HG03565 (cell line): ENCODE measurements around the gene ZNF17.
A peak's percentile ranks its signal among the peaks of the same experiment; 100 is the strongest.

Experiments used
- ATAC-seq: cut with Tn5 transposase; IDR thresholded peaks from one replicate; pipeline ENCODE4 v1.9.1; 2021; ENCODE audit warnings: mild to moderate bottlenecking, moderate library complexity; ENCODE audit not compliant: unreplicated experiment

ZNF17 gene

DNA sequence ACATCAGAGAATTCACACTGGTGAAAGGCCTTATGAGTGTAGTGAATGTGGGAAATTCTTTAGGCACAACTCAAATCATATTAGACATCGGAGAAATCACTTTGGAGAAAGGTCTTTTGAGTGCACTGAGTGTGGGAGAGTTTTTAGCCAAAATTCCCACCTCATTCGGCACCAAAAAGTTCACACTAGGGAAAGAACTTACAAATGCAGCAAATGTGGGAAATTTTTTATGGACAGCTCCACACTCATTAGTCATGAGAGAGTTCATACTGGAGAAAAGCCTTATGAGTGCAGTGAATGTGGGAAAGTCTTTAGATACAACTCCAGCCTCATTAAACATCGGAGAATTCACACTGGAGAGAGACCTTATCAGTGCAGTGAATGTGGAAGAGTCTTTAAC is 10.1 kb downstream of the ZNF17 start:
- ATAC-seq = no peak

DNA sequence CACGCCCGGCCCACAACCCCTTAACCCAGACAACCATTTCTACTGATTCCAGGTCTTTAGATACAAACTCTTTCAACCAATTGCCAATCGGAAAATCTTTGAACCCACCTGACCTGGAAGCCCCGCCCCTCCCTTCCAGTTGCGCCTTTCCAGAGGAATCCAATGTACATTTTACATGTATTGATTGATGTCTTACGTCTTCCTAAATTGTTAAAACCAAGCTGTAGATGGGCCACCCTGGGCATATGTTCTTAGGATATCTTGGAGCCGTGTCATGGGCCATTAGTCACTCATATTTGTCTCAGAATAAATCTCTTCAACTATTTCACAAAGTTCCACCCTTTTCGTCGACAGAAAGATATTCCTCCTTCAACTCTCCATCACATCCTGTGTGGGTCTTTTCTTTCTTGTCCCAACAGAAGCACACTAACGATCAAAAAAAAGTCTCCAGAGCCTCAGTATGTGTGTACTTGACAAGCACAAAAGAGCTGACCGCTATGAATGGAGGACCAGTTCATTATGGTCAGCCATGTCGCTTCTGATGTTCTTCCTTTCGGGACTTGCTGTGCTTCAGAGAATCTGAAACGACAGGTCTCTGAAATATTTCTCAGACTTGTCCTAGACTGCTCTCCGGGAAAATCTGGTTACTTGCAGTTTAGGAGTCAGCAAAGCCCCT is 23.6 kb downstream of the ZNF17 start:
- ATAC-seq = peak; percentile 3

DNA sequence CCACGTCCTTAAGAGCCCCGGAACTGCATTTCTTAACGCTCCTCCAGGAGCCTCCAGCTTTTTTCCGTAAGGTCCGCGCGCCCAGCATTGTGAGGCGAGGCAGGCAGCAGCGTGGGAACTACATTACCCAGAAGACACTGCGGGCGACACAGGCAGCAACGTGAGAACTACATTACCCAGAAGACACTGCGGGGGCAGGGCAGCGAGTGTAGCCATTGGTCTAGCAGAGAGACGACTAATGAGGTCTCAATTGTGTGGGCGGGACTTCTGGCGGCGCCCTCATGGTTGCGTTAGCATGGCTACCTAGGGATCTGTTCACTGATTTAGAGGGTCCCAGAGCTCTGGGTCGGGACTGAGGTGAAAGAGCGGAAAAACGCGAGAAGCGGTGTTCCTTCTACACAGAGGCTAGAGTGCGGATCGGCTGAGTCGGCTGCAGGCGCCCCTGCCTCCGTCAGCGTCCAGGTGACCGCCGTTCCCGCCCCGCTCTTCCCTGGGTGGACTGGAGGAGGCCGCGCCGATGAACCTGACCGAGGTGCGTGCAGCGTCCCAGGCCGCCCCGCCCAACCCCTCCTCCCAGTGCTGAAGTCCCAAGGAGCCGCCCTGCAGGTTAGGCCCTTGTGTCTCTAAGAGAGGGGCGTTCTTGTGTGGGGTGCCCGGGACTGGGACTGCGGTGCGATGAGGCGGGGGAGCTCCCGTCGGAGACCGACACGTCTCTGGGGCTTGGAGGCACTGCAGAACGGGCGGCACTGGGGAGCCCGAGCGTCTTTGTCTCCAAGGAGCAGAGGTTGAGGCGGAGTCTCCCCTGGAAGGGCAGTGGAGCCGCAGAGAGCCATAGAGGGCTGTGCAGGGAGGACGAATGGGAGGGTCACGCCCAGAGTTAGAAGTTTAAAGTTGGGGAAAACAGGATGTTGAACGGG is 24.4 kb downstream of the ZNF17 start, which contains the start of gene ZNF749:
Gene ZNF749, plus strand, starts transcription at position 264 of the 917 bp plus-strand sequence. Its CDS starts 254 bp downstream, at position 518.
- ATAC-seq = peak; percentile 95

DNA sequence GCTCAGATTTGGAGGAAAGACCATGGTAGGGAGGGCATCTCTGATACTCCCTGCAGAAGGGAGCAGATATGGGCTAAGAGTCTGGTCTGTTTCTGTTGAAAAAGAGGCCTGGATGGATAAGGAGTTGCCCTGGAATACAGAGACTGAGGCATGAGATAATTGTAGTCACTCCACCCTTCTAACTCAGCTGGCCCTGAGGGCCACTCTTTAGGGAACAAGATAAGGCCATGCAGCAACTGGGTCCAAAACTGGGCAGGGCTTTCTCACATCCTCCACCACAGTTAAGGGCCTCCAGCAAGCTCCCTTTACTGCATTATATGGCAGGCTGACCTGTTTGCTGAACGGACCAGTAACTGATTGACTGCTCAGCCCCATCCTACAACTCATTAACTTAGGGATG is 25.5 kb downstream of the ZNF17 start:
- no peak for ATAC-seq

DNA sequence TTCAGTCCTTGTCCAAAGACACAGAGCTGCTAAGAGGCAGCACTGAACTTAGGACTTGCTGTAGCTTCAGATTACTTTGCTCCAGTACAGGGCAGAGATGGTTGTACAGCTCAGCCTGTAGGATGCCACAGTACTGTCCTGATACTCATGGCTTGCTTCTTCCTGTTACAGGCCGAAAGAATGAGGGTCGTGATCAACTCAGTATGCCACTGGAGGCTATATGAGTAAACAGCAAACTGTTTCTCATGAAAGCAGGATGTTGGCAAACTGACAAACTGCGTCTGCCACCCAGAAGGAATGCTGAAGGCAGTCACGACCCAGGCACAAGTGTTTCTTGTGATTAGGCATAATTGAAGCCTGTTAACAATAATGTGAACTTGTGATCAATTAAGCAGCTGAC is 27.0 kb downstream of the ZNF17 start:
- no peak for ATAC-seq

DNA sequence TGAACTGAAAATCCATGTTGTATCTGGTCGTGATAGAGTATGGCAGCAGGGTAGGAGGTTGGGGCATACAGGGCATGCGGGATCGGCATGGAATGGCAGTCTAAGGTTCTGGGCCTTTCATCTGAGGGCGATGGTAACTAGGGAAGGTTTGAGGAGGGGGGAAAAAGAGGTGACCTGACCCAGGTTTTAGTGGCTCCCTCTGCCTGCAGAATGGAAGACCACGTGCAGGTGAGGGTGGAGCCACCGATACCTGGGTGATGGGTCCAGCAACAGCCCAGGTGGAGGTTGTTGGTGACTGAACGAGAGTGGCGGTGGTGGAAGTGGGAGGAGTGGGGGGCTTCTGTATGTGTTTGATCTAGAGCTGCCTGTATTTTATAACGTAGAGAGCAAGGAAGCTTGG is 28.0 kb downstream of the ZNF17 start:
- ATAC-seq = no peak

DNA sequence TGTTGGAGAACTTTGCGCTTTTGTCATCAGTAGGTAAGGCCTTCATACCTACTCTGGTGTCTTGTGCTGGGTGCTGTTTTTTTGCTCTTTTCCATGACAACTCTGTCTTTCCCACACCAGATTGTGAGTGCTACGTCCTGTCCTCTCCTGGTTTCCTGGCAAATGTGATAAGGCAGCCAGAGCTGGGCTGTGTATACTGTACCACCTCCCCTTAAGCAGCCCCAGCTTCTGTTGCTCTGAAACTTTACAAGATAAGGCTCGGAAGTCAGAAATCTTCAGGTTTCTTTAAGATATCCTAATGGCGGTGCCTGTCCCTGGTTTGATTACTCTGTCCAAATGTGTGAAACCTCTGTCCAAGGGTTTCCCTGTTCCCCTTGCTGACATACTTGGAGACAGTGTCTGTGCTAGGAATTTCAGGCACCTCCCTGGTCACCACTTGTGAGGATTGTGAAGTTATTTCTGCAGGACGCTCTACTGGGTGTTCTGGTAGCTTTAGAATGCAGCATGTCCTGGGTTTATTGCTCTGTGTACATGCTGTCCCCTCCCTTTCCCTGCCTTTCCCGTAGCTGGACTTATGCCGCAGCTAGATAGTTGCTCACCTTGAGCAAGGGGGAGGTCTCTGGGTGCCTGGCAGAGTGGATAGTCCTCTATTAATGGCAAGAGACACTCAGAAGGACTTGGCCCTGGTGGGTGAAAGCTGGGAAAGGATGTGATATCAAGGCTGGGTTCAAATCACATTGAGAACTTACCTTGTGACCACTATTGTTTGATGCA is 31.2 kb downstream of the ZNF17 start:
- ATAC-seq = no peak

DNA sequence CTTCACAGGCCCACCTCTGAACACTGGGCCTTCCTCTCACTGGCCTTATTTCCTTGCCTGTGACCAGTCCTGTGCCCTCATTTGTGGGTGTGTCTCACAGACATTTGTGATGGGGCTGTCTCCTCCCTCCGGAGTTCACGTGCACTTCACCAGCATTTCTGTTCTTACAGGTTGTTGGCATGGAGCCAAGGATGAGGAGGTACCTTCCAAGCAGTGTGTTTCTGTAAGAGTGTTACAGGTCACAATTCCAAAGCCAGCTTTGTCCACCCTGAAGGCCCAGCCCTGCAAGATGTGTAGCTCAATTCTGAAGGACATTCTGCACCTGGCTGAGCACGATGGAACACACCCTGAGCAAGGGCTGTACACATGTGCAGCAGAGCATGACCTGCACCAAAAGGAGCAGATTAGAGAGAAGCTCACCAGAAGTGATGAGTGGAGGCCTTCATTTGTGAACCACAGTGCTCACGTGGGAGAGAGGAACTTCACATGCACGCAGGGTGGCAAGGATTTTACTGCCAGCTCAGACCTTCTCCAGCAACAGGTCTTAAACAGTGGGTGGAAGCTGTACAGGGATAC is 32.2 kb downstream of the ZNF17 start:
- ATAC-seq = no peak

DNA sequence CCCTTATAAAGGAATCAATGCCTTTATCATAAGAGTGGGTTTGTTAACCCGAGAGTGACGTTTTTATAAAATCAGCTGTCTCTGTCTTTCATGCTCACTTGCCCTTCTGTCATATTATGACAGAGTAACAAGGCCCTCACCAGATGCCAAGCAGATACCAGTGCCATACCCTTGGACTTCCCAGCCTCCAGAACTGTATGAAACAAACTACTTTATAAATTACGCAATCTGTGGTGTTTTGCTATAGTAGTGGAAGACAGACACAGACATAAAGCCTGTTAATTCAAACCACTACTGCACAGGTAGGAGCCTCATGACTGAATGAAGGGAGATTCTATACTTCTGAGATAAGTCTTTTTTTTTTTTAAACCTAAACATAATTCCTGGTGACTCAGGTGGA is 41.3 kb downstream of the ZNF17 start:
- ATAC-seq = no peak

DNA sequence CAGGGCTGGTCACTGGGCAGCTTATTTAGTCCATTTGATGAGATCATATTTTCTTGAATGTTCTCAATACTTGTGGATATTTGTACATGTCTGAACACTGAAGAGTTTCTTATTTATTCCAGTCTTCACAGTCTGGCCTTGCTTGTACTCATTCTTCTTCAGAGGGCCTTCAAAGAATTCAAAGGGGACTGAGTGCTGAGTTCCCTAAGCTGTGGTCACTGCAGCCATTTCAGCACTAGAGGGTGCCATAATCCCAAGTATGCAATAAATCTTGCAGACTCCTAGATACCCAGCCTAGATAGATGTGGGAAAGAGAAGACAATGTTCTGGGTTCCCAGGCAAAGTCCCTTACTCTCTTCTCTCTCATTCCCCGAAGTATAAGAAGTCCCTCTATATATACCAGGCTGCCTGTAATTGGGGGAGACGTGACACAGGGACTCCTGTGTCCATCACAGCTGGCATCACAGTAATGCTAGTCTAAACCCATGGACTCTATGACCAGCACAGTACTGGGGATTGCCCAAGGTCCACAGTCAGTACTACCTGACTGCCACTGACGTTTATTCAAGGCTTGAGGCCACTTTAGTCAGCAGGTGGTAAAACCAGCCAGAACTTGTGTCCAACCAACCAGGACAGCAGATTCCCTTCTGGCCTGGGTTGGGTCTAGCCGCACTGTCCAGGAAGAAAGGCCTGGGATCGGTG is 54.9 kb downstream of the ZNF17 start:
- no peak for ATAC-seq

DNA sequence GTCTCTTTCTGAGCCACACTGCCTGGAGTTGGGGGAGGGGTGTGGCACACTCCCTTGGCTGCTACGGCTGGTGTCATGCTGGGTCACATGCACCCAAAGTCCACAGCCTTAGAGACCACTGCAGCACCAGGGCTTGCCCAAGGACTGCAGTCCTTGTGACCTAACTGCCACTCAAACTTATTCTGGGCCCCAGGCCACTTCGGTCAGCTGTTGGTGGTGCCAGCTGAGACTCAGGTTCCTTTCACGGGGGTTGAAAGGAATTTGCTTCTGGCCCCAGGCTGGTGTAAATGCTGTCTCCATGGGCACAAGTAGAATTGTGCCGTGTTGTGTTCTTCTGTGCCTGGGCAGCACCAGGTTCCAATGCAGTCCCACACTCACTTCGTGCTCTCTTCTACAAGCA is 55.5 kb downstream of the ZNF17 start:
- no peak for ATAC-seq
